SK-N-DZ (cell line): ENCODE measurements around the gene CLCN5.
A peak's percentile ranks its signal among the peaks of the same experiment; 100 is the strongest.

ENCODE experiments used
- DNase-seq: peaks from one replicate; pipeline ENCODE4 v3.0.0-alpha.2; 2015; ENCODE audit warnings: low spot score

The CLCN5 gene

GRCh38 chrX:49932791-49933190, 10.4 kb downstream of the CLCN5 start:
- no peak for DNase-seq

GRCh38 chrX:49934148-49934547, 11.8 kb downstream of the CLCN5 start:
- DNase-seq = no peak

GRCh38 chrX:49934729-49935128, 12.3 kb downstream of the CLCN5 start:
- no peak for DNase-seq

DNA sequence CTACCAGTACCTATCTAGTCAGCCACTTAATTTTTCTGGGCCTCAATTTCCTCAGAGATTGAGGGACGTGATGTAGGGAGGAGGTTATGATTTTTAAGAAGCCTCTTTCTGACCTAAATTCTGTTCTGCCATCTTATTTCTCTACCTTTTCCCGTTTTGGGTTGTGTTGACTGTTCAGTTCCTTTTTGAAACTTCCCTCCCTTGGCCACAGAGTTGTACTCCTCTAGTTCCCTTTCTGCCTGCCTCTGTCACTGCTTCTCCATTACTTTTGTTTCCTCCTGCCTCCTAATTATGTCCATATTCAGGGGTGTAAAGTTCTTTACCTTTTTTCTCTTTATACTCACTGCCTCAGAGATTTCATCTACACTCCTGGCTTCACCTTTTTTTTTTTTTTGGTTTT, 25.4 kb downstream of the CLCN5 start:
- no peak for DNase-seq

DNA sequence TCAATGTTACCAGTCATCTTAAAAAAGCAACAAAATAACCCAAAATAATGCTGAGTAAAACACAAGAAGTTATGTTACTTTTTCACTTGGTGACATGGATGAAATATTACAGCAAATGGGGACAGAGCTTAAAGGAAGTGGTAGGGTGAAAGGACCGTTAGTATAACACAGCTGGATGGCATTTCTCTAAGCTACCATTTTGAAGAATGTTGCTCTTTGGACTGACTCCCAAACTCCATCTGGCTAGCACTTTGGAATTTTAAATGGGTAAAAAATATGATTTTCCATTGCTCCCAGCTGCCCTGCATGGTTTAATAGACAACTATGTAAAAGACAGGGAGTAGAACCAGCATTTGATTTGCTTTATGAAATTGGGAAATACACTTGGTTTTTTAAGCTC, 27.6 kb downstream of the CLCN5 start:
- no peak for DNase-seq

- peak; percentile 5 for DNase-seq
Observed at GRCh38 chrX:49951524-49952193, 29.3 kb downstream of the CLCN5 start.

DNA sequence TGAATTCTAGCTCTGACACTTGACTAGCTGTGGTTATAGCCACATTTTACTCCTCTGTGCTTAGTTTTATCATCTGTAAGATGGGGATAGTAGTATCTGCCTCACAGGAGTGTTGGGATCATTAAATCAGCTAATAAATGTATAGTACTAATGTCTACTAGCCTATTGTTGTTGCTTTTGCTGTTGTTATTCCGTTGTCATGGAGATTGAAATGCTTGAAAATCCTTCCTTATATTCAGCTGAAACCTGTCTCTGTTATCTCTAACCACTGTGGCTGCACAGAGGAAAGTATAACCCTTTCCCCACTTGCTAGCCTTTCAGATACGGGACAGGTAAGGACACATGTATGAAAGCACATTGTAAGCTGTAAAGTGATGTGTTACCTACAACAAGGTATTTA, 33.9 kb downstream of the CLCN5 start:
- DNase-seq = no peak

DNA sequence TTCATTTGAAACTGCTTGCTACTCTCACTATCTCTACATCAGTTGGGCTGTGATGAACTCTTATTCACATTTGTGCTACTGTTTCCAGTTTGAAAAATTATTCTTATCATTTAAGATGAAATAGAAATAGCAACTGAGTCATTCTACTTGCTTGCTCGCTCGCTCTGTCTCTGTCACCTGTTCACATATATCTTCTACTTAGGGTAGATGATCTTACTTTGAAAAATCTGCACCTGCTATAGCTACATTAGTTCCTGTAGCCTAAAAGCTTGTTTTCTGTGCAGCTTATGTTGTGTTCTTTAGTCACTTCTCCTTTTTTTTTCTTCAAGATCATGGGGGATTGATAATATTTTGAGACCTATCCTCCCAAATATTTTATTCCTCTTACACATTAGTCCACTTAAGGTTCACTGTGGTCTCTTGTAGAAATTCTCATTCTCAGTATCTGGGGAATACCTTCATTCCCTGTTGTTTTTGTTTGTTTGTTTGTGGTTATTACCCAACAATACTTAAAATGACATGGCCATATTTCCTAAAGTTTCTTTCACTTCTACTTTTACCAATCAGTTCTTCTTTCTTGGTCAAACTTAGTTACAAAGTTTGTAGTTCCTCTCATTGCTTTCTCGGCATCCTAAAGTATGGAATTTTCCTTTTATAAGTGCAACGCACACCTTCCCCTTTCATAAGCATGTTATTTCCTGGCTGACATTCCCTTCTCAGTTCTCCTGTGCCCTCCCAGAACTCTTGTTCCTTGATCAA, 36.5 kb downstream of the CLCN5 start:
- DNase-seq = no peak

DNA sequence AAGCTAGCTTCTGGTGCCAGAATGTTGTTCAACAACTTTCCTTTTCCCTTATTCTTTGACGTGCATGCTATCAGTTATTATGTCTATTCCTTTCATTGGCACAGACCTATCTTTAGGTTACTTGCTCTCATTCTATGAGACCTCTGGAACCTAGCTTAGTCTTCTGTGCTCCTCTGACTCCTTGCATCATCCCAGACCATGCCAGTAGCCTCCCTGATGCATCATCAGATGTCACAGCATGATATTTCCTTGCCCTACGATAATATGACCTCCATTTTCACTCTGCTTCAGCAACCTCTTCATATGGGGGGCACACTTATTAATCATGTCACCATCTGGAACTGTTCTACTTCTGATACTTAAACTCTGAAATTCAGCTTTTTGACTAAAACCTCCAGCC, 37.2 kb downstream of the CLCN5 start:
- no peak for DNase-seq

- DNase-seq = no peak
Observed at GRCh38 chrX:49960061-49960460, 37.7 kb downstream of the CLCN5 start.

- no peak for DNase-seq
Observed at GRCh38 chrX:49970674-49971073, 48.3 kb downstream of the CLCN5 start.

DNA sequence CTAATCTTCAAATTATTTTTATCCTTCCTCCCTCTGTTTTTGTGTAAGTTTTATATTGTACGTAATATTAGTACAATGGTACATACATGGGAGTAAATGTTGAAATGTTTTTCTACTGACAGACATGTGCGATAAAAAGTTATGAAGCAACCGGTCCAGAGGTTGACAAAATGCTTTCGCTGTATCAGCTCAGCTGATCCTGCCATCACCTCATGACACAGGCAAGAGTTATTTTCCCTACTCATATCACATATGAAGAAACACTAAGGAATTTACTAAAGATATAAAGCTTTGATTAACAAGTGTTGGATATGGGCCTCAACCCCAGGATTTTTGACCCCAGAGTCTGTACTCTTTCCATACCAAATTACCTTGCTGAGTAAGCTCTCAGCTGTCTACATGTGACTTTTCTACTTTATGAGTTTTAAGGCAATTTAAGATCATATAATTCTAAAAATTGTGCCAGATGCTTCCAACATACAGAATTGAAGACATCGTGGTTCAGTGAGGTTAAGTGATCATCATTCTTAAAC, 50.0 kb downstream of the CLCN5 start:
- DNase-seq = no peak

DNA sequence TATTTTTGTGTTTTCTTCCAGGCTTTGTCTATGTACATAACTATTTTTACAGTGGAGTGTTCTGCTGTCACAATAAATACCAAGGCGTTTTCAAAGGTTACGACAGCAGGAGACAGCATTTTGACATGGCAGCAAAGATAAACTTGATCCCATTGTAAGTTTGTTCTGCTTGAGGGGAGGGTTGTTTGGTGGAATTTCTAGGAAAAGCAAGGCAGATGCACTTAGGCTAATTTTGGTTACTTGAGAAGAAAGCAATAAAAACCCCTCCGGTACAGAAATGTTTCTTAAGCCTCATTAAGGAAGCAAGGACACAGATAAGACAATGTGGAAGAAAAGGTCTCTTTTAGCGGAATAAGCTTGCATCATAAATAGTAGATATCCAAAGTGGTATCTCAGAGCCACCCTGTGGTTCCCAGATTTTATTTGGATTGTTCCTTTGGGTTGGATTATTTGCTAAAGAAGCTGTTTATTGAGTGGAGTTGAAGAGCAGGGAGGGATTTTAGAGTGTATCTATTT, 54.3 kb downstream of the CLCN5 start:
- no peak for DNase-seq

DNA sequence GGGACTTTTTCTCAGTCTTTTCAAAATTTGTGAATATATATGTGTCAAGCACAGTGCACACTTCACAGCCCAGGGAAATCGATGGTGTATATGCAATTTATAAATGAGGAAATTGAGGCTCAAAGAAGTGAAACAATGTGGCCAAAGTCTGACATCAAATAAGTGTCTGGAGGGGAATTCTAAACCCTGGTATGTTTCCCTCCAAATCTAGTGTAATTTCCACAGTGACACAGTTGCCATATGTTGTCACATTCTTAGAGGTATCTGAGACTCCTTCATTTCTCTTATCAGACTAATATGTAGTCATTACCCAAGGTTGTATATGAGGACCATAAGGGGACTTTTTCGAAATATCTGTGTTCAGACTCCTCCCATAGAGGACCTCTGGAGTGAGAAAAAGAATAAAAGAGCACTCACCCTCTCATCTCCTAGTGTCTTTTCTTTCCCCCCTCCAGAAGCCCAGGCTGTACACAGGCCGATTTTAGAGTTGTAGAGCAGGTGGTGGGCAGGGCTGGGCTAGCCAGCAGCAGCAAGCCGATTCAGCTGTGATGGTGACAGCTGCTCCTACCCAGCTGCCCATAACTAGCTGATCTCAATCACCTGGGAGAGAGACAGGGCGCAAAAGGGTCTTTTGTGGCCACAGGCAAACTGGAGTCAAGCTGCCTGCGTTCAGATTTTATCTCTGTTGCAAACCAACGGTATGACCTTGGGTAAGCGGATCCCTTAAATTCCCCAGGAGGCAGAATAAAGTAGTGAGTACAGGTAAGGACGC, 55.1 kb downstream of the CLCN5 start:
- DNase-seq = peak; percentile 70

- no peak for DNase-seq
Observed at GRCh38 chrX:49978176-49978575, 55.8 kb downstream of the CLCN5 start.

DNA sequence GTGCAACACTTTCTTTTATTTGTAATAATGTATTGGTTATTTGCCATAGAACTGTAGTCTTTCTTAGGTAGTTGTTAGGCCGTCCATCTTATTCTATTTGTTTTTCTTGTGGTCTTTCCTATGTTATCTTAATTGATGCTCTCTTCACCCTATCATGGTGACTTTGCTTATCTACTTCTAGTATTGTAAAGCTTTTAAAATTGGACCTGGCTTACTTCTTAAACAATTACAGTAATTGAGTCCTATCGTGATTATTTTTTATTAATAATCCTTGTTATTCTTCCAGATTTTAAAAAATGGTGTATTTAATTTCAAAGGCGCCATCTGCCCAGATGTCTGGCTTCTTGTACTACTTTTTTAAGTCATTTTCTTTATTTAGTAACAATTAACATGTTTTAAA, 63.7 kb downstream of the CLCN5 start:
- DNase-seq = no peak

DNA sequence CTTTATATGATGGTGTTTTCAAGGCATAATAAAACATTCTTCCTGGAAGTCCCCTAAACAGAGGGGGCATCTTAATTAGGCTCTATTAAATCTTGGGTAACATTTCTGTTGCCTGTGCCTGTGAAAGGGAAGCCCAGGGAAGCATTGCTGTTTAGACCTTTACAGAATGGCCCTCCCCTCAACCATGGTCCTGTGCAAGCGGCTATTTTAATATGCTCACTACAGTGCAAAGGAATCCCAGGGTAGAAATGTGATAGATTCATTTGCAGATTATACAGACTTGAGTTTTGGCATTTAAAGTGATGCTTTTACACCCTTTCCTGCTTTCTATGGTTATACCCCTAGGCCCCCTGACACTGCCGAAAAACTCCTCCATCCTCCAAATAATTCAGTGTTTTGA, 65.3 kb downstream of the CLCN5 start:
- no peak for DNase-seq

- DNase-seq = no peak
Observed at GRCh38 chrX:49988143-49988542, 65.7 kb downstream of the CLCN5 start.

- no peak for DNase-seq
Observed at GRCh38 chrX:49991758-49992157, 69.4 kb downstream of the CLCN5 start.

DNA sequence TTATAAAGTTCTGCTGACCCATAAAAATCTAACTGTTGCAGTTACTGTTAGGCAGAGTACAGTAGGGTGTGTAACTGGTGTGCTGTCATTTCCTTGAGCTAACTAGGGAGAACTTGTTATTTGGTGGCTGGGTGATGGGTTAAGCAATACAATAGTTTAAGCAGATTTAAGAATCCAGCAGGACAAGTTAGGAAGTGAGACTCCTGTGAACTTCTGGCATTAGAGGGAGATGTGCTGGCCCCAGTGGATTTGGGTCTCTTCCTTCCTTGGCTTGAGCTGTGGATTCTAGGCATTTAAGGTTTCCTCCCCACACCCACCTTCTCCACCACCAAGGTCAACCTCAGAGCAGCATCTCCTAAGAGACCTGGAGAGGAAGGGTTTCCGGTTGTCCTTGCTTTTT, 70.5 kb downstream of the CLCN5 start:
- no peak for DNase-seq

DNA sequence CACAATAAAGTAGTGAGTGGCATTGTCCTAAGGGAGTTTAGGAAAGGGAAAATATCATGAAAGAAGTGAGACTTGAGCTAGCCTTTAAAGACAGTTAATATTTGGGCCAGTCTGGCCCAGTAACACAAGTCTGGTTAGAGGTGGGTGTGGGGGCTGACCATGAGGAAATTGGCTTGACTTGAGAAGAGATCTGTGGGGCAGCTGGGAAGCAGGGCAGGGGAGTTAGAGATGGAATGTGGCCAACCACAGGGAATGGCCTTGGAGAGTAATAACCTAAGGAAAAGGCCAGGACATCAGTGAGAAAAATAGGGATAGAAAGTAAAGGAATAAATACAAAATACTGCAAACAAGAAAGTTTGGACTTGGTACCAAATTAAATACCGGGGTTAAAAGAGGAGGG, 71.3 kb downstream of the CLCN5 start:
- DNase-seq = no peak

- no peak for DNase-seq
Observed at GRCh38 chrX:49995107-49995731, 72.8 kb downstream of the CLCN5 start.
